HCT116 (cell line): ENCODE results near the gene DOC2A. TPM values are rescaled to one million over a fixed set of nuclear protein-coding genes. Genes with fewer than 3 reads are reported as not detected.

Experiments used
- ATAC-seq: fragments of 200-7000 bp; cut with Tn5 transposase; 2 replicates; pipeline ENCODE4 v1.9.1; 2020; ENCODE audit warnings: mild to moderate bottlenecking, moderate library complexity
- BruUV-seq: library from RNA; stranded (reverse); fragments of 400-500 nt; replicated peaks from 2 replicates; lab custom pipeline; 2021; lab: Mats Ljungman, UMichigan
- CTCF ChIA-PET: fragments of 300-600 bp; sonication (Branson Sonifier 250); formaldehyde crosslinking; loops from one replicate; lab custom pipeline; 2021; ENCODE audit warnings: antibody characterized with exemption; lab: Charles Lee
- POLR2A ChIA-PET: fragments of 300-600, 350-600 bp; sonication (Branson Sonifier 250); formaldehyde crosslinking; loops from one replicate; lab custom pipeline; 2021; ENCODE audit warnings: antibody characterized with exemption; lab: Charles Lee
- RAD21 ChIA-PET, 2 experiments: fragments of 300-600 bp; sonication (Branson Sonifier 250); formaldehyde crosslinking; loops; one replicate each; lab custom pipeline; 2023; ENCODE audit warnings: low total read pairs in 2 of 2; ENCODE audit not compliant: uncharacterized antibody in 2 of 2, unreplicated experiment in 2 of 2, low non-redundant PET in 1 of 2; lab: Charles Lee
- DNase-seq: peaks from one replicate; pipeline ENCODE4 v3.0.0-alpha.2; 2010; ENCODE audit warnings: low read depth, low spot score
- H2AFZ ChIP-seq: fragments of 200-600 bp; shearing (Covaris generic), sonication (generic); 2 replicates; pipeline ENCODE4 v1.6.1; 2017; ENCODE audit warnings: low read depth, mixed run types, mixed read lengths, antibody characterized with exemption, low read length; ENCODE audit not compliant: poor library complexity, severe bottlenecking
- H3K27ac ChIP-seq: 2 replicates; pipeline ENCODE4 v1.5.1; 2012; ENCODE audit warnings: low read depth, low read length
- H3K27me3 ChIP-seq: fragments of 200-600 bp; sonication (generic); 2 replicates; pipeline ENCODE4 v1.6.1; 2016; ENCODE audit warnings: mixed run types, low read length, mixed read lengths; ENCODE audit not compliant: insufficient read depth
- H3K36me3 ChIP-seq, 2 experiments: fragments of 200-500 bp in 1 of 2; fragments of 200-600 bp in 1 of 2; sonication (Bioruptor generic) in 1 of 2; sonication (generic) in 1 of 2; 2 replicates each; pipeline versions ENCODE4 v1.5.1 to v1.6.1; 2014 to 2016; ENCODE audit warnings: low read length in 2 of 2, inconsistent platforms in 1 of 2, mixed read lengths in 1 of 2, mixed run types in 1 of 2; ENCODE audit not compliant: insufficient read depth in 2 of 2, control insufficient read depth in 1 of 2
- H3K4me1 ChIP-seq, 2 experiments: fragments of 200-600 bp in 1 of 2; sonication (generic) in 1 of 2; 2 replicates each; pipeline versions ENCODE4 v1.5.1 to v1.6.1; 2012 to 2017; ENCODE audit warnings: low read length in 2 of 2, inconsistent platforms in 1 of 2, mild to moderate bottlenecking in 1 of 2, mixed read lengths in 1 of 2, mixed run types in 1 of 2, moderate library complexity in 1 of 2; ENCODE audit not compliant: insufficient read depth in 2 of 2, control insufficient read depth in 1 of 2
- H3K4me2 ChIP-seq: fragments of 200-600 bp; sonication (generic); 2 replicates; pipeline ENCODE4 v1.6.1; 2017; ENCODE audit warnings: mixed run types, low read length, mixed read lengths
- H3K4me3 ChIP-seq, 2 experiments: fragments of 200-600 bp in 1 of 2; sonication (generic) in 1 of 2; replicated peaks in 1 of 2; 2 replicates each; pipeline ENCODE4 v1.5.1; 2011 to 2016; ENCODE audit warnings: low read length in 2 of 2, control low read depth in 1 of 2, low read depth in 1 of 2, mild to moderate bottlenecking in 1 of 2, mixed read lengths in 1 of 2, mixed run types in 1 of 2
- H3K79me2 ChIP-seq: fragments of 200-600 bp; sonication (generic); 2 replicates; pipeline ENCODE4 v1.6.1; 2017; ENCODE audit warnings: mild to moderate bottlenecking, mixed run types, low read length, moderate library complexity, mixed read lengths; ENCODE audit not compliant: insufficient read depth
- H3K9ac ChIP-seq: fragments of 200-600 bp; sonication (generic); 2 replicates; pipeline ENCODE4 v1.6.1; 2016; ENCODE audit warnings: low read length, mixed read lengths
- H3K9me2 ChIP-seq: fragments of 200-600 bp; sonication (generic), shearing (Covaris generic); 2 replicates; pipeline ENCODE4 v1.6.1; 2017; ENCODE audit warnings: mixed run types, mild to moderate bottlenecking, moderate library complexity; ENCODE audit not compliant: insufficient read depth
- H3K9me3 ChIP-seq, 2 experiments: fragments of 200-500 bp in 1 of 2; fragments of 200-600 bp in 1 of 2; sonication (Bioruptor generic) in 1 of 2; sonication (generic) in 1 of 2; 2 replicates each; pipeline ENCODE4 v1.6.1; 2014 to 2017; ENCODE audit warnings: low read length in 2 of 2, mixed read lengths in 2 of 2, inconsistent platforms in 1 of 2, low read depth in 1 of 2, mild to moderate bottlenecking in 1 of 2, mixed run types in 1 of 2, moderate library complexity in 1 of 2; ENCODE audit not compliant: control insufficient read depth in 1 of 2, insufficient read depth in 1 of 2
- H4K20me1 ChIP-seq: fragments of 200-600 bp; sonication (generic), shearing (Covaris generic); 2 replicates; pipeline ENCODE4 v1.6.1; 2017; ENCODE audit warnings: mixed run types, mild to moderate bottlenecking, moderate library complexity; ENCODE audit not compliant: insufficient read depth
- ATF3 ChIP-seq: IDR thresholded peaks from 2 replicates; pipeline ENCODE4 v1.6.1; 2012
- CEBPB ChIP-seq: IDR thresholded peaks from 2 replicates; pipeline ENCODE4 v1.6.1; 2012; ENCODE audit warnings: low read depth
- CTCF ChIP-seq, 3 experiments: fragments of 200-600 bp in 1 of 3; sonication (generic) in 1 of 3; IDR thresholded peaks in 2 of 3; conservative IDR thresholded peaks in 1 of 3; 2 replicates each; pipeline ENCODE4 v1.5.1; 2012 to 2017; ENCODE audit warnings: low read depth in 2 of 3, low read length in 2 of 3, antibody characterized with exemption in 1 of 3, borderline replicate concordance in 1 of 3, control low read depth in 1 of 3, mild to moderate bottlenecking in 1 of 3, mixed read lengths in 1 of 3, mixed run types in 1 of 3, moderate library complexity in 1 of 3; ENCODE audit not compliant: insufficient read depth in 1 of 3
- EGR1 ChIP-seq: IDR thresholded peaks from 2 replicates; pipeline ENCODE4 v1.6.1; 2012; ENCODE audit warnings: low read depth
- ELF1 ChIP-seq: IDR thresholded peaks from 2 replicates; pipeline ENCODE4 v1.6.1; 2012; ENCODE audit warnings: low read depth, borderline replicate concordance
- EZH2 ChIP-seq: fragments of 200-600 bp; sonication (generic); IDR thresholded peaks from 2 replicates; pipeline ENCODE4 v1.6.1; 2017; ENCODE audit warnings: antibody characterized with exemption, mixed run types
- EZH2phosphoT487 ChIP-seq: fragments of 200-600 bp; IDR thresholded peaks from 2 replicates; pipeline ENCODE4 v1.6.1; 2018; ENCODE audit warnings: antibody characterized with exemption, borderline replicate concordance
- JUND ChIP-seq: IDR thresholded peaks from 2 replicates; pipeline ENCODE4 v1.6.1; 2012
- MAX ChIP-seq: IDR thresholded peaks from 2 replicates; pipeline ENCODE4 v1.6.1; 2012
- POLR2A ChIP-seq: IDR thresholded peaks from 2 replicates; pipeline ENCODE4 v1.7.0; 2011; ENCODE audit warnings: borderline replicate concordance; ENCODE audit not compliant: insufficient read depth, insufficient read length; ENCODE audit errors: extremely low read depth
- POLR2AphosphoS5 ChIP-seq: IDR thresholded peaks from 2 replicates; pipeline ENCODE4 v1.6.1; 2011; ENCODE audit warnings: mild to moderate bottlenecking, low read depth, low read length, moderate library complexity
- RAD21 ChIP-seq: IDR thresholded peaks from 2 replicates; pipeline ENCODE4 v1.6.1; 2012; ENCODE audit warnings: low read depth, mild to moderate bottlenecking
- SIN3A ChIP-seq: IDR thresholded peaks from 2 replicates; pipeline ENCODE4 v1.6.1; 2012; ENCODE audit warnings: low read depth
- YY1 ChIP-seq: IDR thresholded peaks from 2 replicates; pipeline ENCODE4 v1.6.1; 2011; ENCODE audit warnings: low read length, low read depth, moderate library complexity, mild to moderate bottlenecking; ENCODE audit not compliant: insufficient replicate concordance; ENCODE audit errors: extremely low read depth
- ZBTB33 ChIP-seq: IDR thresholded peaks from 2 replicates; pipeline ENCODE4 v1.6.1; 2011; ENCODE audit warnings: mild to moderate bottlenecking, low read length, moderate library complexity; ENCODE audit not compliant: insufficient replicate concordance; ENCODE audit errors: extremely low read depth
- ZNF274 ChIP-seq: fragments of 200-500 bp; sonication (Bioruptor generic); IDR thresholded peaks from 2 replicates; pipeline ENCODE4 v1.6.1; 2014; ENCODE audit warnings: mild to moderate bottlenecking, low read depth, low read length, inconsistent platforms
- intact Hi-C: fragments of 100-400 bp; cut with micrococcal nuclease; formaldehyde crosslinking; loops from 2 replicates; pipeline ENCODE4 v1.10.0; 2022
- total RNA-seq: library from RNA; stranded (reverse); gene quantifications from one replicate; pipeline ENCODE4 v1.2.1, GENCODE V29; 2021; ENCODE audit not compliant: unreplicated experiment

The DOC2A gene
- total RNA-seq, 1 experiment from 2014 or later, result 17.3 TPM

- DNase-seq (no peak), ATAC-seq (no peak)
- no peaks in the 10 kb centered on the region for H3K79me2 ChIP-seq
- no peaks in the 10 kb centered on the region for H3K4me1 ChIP-seq
- RAD21 ChIA-PET, result no interaction called here
- TF ChIP-seq JUND, result no peak
- TF ChIP-seq RAD21, result no peak
- intact Hi-C loops, result no loop called here
- no peaks in the 10 kb centered on the region for H3K9me3 ChIP-seq
- no peak overlapping the region for H2AFZ ChIP-seq
- H4K20me1 ChIP-seq, result no peaks in the 10 kb centered on the region
- H3K4me2 ChIP-seq, result no peak overlapping the region
- POLR2A ChIA-PET, result no interaction called here
- H3K9ac ChIP-seq, result no peak overlapping the region
- H3K27ac ChIP-seq, result no peak overlapping the region; the same call in 1 of the 2 replicates
- BruUV-seq, result no TSS peak
- H3K9me2 ChIP-seq, result no peaks in the 10 kb centered on the region
- no peak overlapping the region for H3K4me3 ChIP-seq
- H3K27me3 ChIP-seq, result no peaks in the 10 kb centered on the region
- H3K36me3 ChIP-seq, result peaks cover 0 to 4% of the 10 kb centered on the region in 2 experiments; a peak in 2 of 4 replicates
- CTCF ChIA-PET, result no interaction called here
These were observed 6.4 kb downstream of the DOC2A start for GRCh38 chr16:30004424-30004776.

GRCh38 chr16:30003670-30004423, 7.0 kb downstream of the DOC2A start:
- H3K9me3 ChIP-seq, result no peaks in the 10 kb centered on the region
- no peaks in the 10 kb centered on the region for H3K9me2 ChIP-seq
- POLR2A ChIA-PET, result no interaction called here
- H3K9ac ChIP-seq, result no peak overlapping the region
- H3K36me3 ChIP-seq, result peaks cover 0 to 4% of the 10 kb centered on the region in 2 experiments; a peak in 2 of 4 replicates
- no peaks in the 10 kb centered on the region for H3K27me3 ChIP-seq
- CTCF ChIA-PET, result no interaction called here
- no peak overlapping the region for H3K27ac ChIP-seq
- ATAC-seq, result no peak
- no peaks in the 10 kb centered on the region for H3K79me2 ChIP-seq
- intact Hi-C loops, result no loop called here
- H3K4me1 ChIP-seq, result no peaks in the 10 kb centered on the region
- H4K20me1 ChIP-seq, result no peaks in the 10 kb centered on the region
- H2AFZ ChIP-seq, result no peak overlapping the region
- RAD21 ChIA-PET, result no interaction called here
- H3K4me3 ChIP-seq, result no peak overlapping the region
- no peak for DNase-seq
- no peak overlapping the region for H3K4me2 ChIP-seq
- no TSS peak for BruUV-seq
- TF ChIP-seq JUND (no peak), ZBTB33 (no peak), POLR2A (no peak), CTCF (IDR thresholded peaks at IDR 0.05 in 2 of 3, conservative IDR thresholded peaks at IDR 0.05 in 1 of 3; ENCODE audit: borderline replicate concordance in 1 of 3, insufficient read depth in 1 of 3, low read depth in 2 of 3, low read length in 2 of 3) (no peak), RAD21 (no peak), ZNF274 (no peak), MAX (no peak), CEBPB (no peak), YY1 (no peak), POLR2AphosphoS5 (no peak), SIN3A (no peak), EZH2phosphoT487 (no peak), ELF1 (no peak), ATF3 (no peak), EZH2 (no peak), EGR1 (no peak)
